Stimulated activated CD8-positive, alpha-beta memory T cell treated with anti-CD3 and anti-CD28 coated beads, Interleukin-7, amount 100 ng/mL, for 1 hour (primary cell): ENCODE results near the gene ANKRD10.

Experiments used
- DNase-seq, 2 donors: peaks; one replicate each; pipeline ENCODE4 v3.0.0-alpha.2; 2020; ENCODE audit warnings: low read depth in 2 of 2

Gene ANKRD10

DNA sequence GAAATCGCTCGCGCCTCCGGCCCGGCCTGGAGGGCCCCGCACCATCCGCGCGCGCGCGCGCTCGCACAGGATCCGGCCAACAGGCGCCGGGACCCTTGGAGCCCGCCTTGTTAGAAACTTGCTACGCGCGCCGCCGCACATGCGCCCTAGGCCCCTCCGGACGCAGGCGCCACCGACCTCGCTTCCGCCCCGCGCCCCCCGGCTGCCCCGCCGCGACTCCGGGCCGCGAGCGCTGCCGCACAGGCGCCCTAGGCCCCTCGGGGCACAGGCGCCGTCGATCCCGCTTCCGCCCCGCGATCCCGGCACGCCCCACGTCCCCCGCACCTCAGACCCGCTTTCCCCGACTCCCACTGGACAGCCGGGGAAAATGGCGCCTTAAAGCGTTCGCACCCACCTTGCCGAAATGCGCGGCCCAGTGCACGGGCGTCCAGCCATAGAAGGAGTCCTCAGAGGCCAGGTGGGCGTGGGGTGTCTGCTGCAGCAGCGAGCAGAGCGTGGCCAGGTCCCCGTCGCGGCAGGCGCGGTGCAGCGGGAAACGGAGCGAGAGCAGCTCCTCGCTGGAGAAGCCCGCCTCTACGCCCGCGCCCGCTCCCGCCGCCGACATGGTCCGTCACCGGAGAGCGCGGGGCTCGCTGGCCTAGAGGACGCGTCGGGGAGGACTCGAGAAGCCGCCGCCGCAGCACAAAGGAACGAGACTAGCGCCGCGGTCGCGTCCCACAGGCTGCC, 375 bp downstream of the ANKRD10 start:
- DNase-seq, result peak; percentile 54 to 58

DNA sequence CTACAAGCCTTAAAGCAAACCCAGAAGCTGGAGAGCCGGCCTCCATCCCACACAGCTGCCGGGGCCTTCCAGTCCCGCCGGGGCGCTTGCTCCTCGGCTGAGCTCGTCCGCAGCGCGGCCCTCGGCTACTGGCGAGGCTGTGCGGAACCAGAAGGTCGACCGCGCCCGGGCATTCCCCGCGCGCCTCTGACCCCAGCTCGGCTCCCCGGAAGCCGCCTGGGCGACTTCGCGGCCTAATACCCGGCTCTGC, 863 bp downstream of the ANKRD10 start:
- DNase-seq, result no peak

DNA sequence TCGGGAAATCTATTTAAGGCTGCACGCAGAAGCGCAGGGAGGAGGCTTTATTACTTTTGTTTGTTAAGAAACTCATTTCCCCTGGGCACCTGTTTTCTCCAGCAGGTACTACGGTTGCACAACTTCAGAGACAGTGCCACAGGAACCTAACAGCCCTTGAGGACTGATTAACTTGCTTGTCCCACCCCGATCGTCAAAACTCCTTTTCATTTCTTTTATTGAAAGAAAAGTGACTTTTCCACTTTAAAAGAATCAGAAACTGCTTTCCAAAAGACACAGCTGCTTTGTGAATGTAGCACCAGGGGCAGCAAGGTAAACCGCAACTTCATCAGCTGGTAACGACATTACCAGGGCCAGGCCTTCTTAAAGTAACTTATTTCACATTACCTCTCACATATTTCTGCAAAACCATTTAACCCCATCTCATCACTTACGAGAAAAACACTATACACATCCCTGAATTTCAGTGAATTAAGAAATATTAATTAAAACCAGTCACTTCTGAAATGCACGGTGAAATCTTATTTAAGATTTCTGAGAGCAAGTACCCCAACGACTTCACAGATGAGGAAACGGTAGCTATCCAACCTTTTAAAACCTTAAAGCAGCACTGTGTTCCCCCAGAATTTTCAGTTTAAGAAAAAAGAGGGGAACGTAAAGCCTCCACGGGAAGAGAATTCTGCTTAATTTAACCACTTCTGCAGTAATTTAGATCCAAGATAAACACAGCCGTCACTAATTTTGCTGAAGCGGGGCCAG, 1.4 kb downstream of the ANKRD10 start:
- no peak for DNase-seq

DNA sequence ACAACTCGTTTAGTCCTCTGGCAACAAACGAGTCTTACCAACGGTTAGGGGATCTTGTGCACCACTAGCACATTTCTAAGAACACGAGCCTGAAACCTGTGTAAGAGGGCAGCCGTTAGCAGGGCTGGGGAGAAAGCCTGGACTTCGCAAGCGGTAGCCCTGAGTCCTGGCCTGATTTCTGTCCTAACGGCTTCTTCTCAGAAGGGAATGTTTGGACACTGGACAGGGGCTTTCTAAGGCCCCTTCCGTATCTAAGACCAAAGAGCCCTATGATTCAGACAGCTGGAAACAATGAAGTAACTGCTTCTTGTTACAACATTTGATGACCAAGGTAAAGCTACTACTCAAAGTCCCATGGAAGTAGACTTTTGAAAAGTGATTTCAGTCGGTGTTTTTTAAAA, 2.2 kb downstream of the ANKRD10 start:
- DNase-seq, result no peak

DNA sequence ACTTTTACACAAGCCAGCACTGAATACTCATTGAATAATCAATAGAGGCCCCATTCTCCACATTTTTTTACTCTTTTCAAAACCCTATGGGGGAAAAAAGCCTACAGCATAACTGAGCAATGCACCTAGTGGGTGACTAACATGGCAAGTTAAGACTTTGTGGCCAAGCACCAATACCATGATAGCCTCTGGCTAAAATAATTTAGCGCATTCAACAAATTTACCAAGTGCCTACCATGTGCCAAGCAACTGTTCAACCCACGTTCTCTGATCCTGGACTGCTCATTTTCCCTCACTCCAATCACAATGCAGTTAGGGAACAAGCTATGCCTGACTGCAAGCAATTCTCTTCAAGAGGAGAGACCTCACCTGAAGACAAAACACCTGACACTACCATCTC, 3.0 kb downstream of the ANKRD10 start:
- DNase-seq, result no peak

DNA sequence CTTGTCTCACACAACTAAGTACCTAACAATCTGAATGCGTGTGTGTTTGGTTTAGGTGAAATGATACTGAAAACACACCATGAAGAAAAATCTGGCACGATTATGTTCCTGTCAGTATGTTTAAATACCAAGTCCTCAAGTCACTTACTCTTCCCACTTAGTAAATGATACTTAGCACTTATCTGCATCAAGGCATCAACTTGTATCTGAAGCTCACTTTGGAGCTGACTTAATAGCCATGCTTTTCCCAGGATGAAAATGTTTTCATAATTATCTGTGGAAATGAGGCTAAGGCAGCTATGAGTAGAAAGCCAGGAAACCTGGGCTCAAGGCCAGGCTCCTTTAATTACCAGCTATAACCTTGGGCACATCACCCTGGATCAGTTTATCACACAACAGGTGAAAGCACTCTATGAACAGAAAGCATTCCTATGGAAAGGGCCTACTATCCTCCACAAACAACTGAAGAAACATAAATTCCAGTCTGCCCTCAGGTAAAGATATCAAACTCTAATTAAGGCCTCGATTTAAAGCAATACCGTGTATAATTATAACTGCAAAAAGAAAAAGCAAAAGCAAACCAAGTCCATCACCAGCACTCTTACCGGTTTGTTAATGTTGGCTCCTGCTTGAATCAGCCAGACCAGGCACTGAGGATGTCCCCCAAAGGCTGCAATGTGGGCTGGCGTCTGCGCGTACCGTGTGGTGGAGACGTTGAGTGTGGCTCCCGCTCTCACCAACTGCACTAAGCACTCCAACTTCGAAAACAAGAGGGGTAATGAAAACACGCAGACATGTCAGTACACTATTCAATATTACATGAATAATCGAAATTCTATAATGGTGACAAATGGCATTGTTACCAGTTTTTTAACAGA, 4.6 kb downstream of the ANKRD10 start:
- no peak for DNase-seq

DNA sequence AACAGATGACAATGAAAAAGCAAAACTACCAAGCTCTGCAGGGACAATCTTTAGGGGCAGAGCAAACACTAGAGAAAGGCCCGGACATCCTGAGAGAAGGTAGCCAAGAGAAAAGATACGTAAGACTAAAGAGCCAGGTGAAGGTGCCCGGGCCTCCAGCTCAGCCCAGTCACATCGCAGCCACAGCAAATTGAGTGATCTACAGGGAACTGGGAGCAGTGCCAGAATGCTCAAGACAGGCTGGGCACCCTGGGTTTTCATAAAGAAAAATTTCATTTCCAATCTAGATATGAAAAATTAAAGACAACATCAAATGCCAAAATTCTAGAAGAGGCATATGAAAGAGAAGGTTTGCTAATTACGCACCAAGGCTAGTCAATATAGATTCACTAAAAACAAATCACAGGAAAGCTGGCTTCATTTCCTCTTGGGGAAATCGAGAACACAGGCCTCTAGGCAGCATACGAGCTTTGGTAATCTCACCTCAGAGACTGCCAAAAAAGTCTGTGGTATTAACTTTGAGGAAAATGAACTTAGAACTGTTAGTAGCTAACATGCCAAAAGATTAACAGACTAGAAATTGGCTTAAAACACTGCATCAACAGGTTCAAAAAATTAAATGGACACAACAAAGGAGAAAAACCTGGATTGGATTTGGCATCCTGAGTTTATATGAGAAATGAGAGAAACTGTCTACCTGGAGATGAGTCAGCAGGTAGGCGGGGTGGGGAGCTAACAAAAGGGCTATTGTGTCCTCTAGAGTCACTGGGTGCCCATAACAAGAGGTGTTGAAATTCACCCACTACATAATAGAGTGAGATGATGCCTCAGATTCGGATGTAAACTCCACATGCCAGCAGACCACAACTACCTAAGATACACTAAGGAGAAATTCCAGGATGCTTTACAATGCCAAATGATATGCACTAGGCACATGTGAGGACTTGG, 6.6 kb downstream of the ANKRD10 start:
- DNase-seq, result no peak

DNA sequence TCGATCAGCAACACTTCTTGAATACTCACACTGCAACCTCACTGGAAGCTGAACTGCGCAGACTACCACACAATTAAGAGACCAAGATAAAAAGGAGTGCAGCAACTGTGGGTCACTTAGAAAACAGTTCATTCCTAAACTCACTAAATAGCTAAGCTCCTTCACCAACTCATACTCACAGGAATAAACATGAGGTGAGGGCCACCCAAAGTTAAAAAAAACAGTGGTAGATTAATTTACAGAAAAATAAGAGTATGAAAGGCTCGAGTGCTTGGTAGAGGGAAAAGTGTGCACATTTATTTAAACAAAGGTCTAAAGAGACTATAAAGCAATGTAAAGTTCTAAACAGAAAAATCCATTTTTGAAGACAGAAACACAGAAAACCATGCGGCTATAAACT, 7.6 kb downstream of the ANKRD10 start:
- no peak for DNase-seq

DNA sequence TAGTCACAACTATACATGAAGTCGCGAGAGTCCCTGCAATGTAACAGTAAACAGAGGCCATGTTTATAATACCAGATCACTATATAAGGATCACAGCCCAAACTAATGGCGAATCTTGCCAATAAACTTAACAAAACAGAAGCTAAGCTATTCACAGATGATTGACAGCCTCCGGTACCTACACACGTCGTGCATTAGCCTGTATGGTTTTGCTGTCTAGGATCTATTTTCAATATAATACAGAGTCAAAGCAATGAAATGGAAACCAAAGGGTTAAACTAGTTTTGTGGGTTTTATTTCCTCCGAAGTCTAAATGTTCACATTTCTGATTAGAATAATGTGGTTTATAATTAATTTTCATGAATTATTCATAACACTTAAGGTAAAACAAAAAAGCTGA, 10.1 kb downstream of the ANKRD10 start:
- no peak for DNase-seq

DNA sequence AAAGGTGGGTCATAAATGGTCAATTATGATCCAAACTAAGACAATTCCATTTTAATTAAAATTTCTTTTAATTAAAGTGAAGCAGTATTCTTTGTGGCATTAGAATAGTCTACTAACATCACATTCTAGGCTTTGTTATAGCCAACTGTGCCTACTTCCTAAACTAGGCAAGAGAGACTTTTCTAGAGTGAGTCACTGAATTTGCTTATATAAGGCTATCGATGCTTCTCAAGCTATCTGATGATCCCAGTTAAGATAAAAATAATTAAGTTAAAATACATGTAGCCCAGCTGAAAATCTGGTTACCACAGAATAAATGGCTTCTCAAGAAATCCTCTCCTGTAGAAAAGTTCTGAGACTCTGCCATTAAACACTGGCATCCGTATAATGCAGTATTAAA, 12.5 kb downstream of the ANKRD10 start:
- DNase-seq, result no peak

DNA sequence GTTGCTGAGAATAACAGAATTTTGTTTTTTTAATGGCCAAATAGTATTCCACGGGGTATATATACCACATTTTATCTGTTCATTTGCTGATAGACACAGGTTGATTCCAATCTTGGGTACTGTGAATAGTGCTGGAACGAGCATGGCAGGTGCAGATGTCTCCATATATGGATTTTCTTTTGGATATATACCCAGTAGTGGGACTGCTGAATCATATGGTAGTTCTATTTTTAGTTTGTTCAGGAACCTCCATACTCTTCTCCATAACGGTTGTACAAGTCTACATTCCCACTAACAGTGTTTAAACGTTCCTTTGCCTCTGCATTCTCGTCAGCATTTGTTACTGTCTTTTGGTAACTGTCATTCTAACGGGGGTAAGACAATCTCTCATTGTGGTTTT, 17.3 kb downstream of the ANKRD10 start:
- DNase-seq, result no peak

DNA sequence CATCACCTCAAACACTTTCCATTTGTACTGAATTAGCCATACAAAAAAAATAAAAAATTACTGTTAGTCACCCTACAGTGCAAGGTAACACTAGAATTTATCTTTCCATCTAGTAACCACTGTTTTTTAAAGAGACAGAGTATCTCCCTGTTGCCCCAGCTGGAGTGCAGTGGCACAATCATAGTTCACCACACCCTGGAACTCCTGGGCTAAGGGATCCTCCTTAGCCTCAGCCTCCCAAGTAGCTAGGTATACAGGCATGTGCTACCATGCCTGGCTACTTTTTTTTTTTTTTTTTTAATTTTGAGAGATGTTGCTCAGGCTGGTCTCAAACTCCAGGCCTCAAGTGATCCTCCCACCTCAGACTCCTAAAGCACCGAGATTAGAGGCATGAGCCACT, 17.9 kb downstream of the ANKRD10 start:
- DNase-seq, result no peak

DNA sequence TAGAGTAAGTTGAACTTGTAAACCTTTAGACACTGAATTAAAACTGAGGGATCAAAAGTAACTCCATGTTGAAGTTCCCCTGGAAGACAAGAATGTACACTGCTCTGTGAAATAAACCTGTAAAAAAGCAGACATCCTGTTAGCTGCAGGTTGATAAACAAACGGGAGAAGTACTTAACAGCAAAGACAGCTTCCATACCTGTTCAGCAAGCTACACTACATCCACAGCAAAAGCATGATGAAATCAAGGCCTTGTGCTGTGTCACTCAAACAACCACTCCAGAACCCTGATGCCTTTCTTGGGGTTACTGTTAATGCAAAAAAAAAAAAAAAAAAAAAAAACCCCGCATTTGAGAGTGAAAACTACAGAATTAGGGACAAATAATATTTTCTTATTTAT, 20.8 kb downstream of the ANKRD10 start:
- DNase-seq, result no peak

DNA sequence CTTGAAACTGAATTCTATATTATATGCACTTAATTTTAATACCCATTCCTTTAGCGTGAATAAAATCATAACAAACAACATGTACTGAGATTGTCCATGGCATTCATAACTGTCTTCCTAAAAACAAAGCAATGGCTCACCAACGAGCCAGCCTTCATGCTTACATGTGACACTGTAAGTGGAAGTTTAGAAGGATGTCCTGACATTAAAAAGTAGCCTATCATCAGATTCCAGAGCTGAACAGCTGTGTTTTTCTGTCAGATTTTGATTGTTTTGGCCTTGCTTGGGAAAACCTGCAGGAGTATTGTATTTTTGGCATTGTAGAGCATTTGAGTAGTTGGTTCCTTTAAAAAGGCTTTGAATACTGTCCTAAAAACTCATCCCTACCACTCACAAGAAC, 21.3 kb downstream of the ANKRD10 start:
- DNase-seq, result no peak

DNA sequence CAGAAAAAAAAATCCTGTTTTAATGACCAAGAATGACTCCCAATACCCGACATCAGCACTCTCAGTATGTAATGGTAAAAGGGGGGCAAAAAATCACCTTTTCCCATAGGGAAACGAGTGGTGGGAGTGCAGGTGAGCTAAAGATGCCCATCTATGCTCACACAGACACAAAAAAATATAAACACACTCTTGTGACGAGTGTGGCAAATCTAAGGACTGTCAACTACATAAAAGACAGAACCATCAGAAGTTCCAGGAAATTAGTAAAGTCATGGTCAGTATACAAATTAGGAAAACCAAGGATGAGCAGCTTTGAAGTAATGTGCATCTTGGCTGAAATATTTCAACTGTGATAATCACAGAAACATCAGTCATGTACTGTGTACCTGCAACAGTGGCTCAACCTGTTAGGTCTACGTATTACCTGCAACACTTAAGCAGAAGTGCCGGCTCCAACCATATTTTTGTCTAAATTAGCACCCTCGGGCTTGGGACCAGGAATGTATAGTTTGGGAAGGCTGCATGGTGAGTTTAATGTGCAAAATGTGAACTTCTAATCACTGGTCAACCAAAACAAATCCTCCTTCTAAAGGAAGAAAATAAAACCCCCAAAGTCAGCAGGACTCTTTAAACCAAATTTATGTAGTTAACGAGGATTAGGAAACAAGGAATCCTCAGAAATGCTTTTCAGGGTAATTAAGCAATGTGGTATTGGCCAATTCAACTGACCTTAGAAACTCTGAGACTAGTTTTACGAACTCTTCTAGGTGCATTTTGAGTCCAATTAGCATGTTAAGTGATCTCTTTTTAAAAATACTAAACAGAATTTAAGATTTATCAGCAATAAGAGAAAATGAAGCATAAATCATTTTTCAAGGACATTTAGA, 24.3 kb downstream of the ANKRD10 start:
- DNase-seq, result no peak

DNA sequence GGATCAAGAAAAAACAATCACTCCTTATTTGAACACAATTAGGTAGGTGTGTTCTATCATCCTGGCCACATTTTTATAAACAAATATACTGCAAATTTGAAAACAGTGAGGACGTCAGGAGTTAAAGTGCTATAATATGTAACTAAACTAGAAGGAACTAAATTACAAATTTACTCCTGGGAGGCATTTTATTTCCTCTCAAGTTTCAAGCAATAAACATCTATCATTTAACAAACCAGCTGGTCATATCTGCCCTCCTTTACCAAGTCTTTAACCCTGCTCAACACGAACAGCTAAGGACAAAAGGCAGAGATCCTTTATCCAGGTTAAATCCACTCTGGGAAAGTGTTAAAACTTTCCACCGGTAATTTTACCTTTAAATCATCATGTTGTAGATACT, 26.5 kb downstream of the ANKRD10 start:
- no peak for DNase-seq

DNA sequence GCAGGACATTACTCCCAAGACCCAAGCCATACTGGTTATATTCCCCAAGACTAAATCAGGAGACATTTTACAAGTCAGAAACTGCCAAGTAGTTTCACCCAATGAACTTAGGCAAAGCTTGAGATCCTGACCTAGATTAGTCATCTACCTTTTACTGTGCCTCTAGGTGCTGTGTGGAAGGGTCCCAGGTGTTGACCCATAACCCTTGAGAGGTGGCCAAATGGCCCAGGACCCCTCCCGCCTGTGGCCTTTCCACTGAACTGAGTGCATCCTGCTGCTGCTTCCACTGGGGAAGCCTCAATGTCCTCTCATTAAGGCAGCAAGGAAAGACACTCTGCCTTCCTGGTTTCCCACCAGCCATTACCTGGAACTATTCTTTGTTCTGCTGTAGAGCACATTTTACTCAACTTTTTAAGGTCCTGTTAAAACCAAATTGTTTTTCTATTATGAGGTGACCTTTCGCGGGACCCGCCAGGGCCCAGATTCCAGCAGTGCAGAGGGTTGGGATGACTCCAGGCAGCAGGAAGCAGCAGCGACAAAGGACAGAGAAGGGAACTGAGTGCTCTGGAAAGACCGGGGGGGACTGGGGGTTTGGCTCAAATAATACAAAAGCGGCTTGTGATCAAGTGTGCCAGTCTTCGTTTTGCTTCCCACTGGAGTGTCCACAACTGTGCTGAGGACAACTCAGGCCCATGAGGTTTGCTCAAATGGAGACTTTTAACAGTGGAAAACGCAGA, 27.1 kb downstream of the ANKRD10 start:
- no peak for DNase-seq

DNA sequence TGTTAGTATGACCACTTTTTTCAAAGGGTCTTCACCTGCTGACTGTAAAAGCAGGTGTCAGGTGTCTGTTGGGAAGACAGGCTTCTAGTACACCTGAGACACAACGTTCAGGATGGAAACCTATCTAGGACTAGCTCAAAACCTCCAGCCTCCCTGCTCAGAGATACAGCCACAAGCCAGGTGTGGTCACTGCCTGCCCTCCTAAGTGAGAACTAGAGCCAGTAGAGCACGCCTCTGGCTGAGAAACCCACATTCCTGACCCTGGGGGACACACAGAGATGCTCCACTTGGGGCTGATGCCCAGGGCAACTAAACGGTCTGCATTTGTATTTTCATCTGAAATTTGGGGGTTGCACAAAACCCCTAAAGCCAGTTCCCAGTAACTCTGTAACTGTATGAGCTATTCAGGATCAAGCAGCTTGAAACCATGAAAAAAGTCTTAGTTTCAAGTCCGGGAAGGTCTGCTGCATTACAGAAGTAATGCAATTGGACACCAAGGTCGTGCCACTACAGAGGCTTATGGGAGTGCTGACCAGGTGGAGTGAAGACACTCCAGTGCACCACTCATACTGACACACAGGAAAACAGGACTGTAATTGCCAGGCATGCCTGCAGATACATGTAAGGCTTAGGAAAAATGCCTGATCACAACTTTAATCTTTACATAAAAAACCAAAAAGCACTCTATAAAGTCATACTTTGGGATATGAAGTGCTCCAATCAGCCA, 27.8 kb downstream of the ANKRD10 start:
- no peak for DNase-seq
